ENCODE results near the gene SFT2D3.

The SFT2D3 gene

GRCh38 chr2:127701193-127701650 lies at the start of gene SFT2D3:
TSS of gene SFT2D3 (plus strand) at chr2:127701497. CDS start at chr2:127701529, 32 bp downstream.
- DNase-seq (ENCODE audit: low spot score), result peak; percentile 97

GRCh38 chr2:127651971-127652550 lies 49.2 kb upstream of the SFT2D3 start:
- no peak for DNase-seq (ENCODE audit: low spot score)

GRCh38 chr2:127652786-127653357 lies 48.4 kb upstream of the SFT2D3 start:
- no peak for DNase-seq (ENCODE audit: low spot score)

- DNase-seq (ENCODE audit: low spot score), result no peak
These were observed 47.7 kb upstream of the SFT2D3 start for GRCh38 chr2:127653421-127654083.

- DNase-seq (ENCODE audit: low spot score), result no peak
These were observed 47.0 kb upstream of the SFT2D3 start for GRCh38 chr2:127654084-127654837.

- no peak for DNase-seq (ENCODE audit: low spot score)
These were observed 46.5 kb upstream of the SFT2D3 start for GRCh38 chr2:127654838-127655175.

- no peak for DNase-seq (ENCODE audit: low spot score)
These were observed 45.9 kb upstream of the SFT2D3 start for GRCh38 chr2:127655209-127656073.

GRCh38 chr2:127656569-127657231 lies 44.6 kb upstream of the SFT2D3 start:
- DNase-seq (ENCODE audit: low spot score), result no peak

GRCh38 chr2:127657232-127657595 lies 44.1 kb upstream of the SFT2D3 start:
- no peak for DNase-seq (ENCODE audit: low spot score)

GRCh38 chr2:127658146-127658545 lies 43.2 kb upstream of the SFT2D3 start:
- no peak for DNase-seq (ENCODE audit: low spot score)

- DNase-seq (ENCODE audit: low spot score), result no peak
These were observed 42.5 kb upstream of the SFT2D3 start for GRCh38 chr2:127658641-127659407.

- no peak for DNase-seq (ENCODE audit: low spot score)
These were observed 41.6 kb upstream of the SFT2D3 start for GRCh38 chr2:127659408-127660290.

GRCh38 chr2:127660291-127660578 lies 41.1 kb upstream of the SFT2D3 start:
- DNase-seq (ENCODE audit: low spot score), result no peak

GRCh38 chr2:127661072-127661649 lies 40.1 kb upstream of the SFT2D3 start:
- DNase-seq (ENCODE audit: low spot score), result no peak

GRCh38 chr2:127661949-127662510 lies 39.3 kb upstream of the SFT2D3 start:
- DNase-seq (ENCODE audit: low spot score), result peak; percentile 72

- no peak for DNase-seq (ENCODE audit: low spot score)
These were observed 38.2 kb upstream of the SFT2D3 start for GRCh38 chr2:127662937-127663565.

- no peak for DNase-seq (ENCODE audit: low spot score)
These were observed 37.7 kb upstream of the SFT2D3 start for GRCh38 chr2:127663566-127664064.
